Glutamatergic neuron (in vitro differentiated cells): ENCODE data around the gene DIP2A. TPM values are rescaled to one million over a fixed set of nuclear protein-coding genes. Genes with fewer than 3 reads are reported as not detected.

Experiments used
- DNase-seq: peaks from one replicate; pipeline ENCODE4 v3.0.0; 2022
- H3K27ac Mint-ChIP-seq: one replicate; pipeline ENCODE4 v1.8.0; 2020; ENCODE audit warnings: mild to moderate bottlenecking, mixed read lengths, inconsistent platforms; ENCODE audit not compliant: unreplicated experiment
- H3K27me3 Mint-ChIP-seq: one replicate; pipeline ENCODE4 v1.8.0; 2020; ENCODE audit warnings: mild to moderate bottlenecking, moderate library complexity, mixed read lengths, inconsistent platforms; ENCODE audit not compliant: unreplicated experiment
- H3K36me3 Mint-ChIP-seq: one replicate; pipeline ENCODE4 v1.8.0; 2020; ENCODE audit warnings: mild to moderate bottlenecking, mixed read lengths, inconsistent platforms; ENCODE audit not compliant: unreplicated experiment
- H3K4me1 Mint-ChIP-seq: one replicate; pipeline ENCODE4 v1.8.0; 2020; ENCODE audit warnings: mild to moderate bottlenecking, low read depth, mixed read lengths, inconsistent platforms; ENCODE audit not compliant: unreplicated experiment
- H3K4me3 Mint-ChIP-seq: one replicate; pipeline ENCODE4 v1.8.0; 2020; ENCODE audit warnings: mild to moderate bottlenecking, mixed read lengths, inconsistent platforms; ENCODE audit not compliant: unreplicated experiment
- H3K9me3 Mint-ChIP-seq: one replicate; pipeline ENCODE4 v1.8.0; 2020; ENCODE audit warnings: mild to moderate bottlenecking, moderate library complexity, mixed read lengths, inconsistent platforms; ENCODE audit not compliant: unreplicated experiment
- long read RNA-seq: library from polyadenylated mRNA; unstranded; transcript quantifications from one replicate; pipeline ENCODE4 v2.0.0, GENCODE V29; 2020; ENCODE audit not compliant: unreplicated experiment
- total RNA-seq: library from RNA; stranded (reverse); fragmentation: NEBNext Ultra II Directional; extraction: Animal tissue kit (Norgen Biotek cat#: 25700); gene quantifications from one replicate; pipeline ENCODE4 v1.2.1, GENCODE V29; 2021; ENCODE audit not compliant: unreplicated experiment
- TF ChIP-seq, protein P1 (sequence below): fragments of 200-600 bp; sonication (generic); IDR thresholded peaks from one replicate; pipeline ENCODE4 v1.5.0; 2021; ENCODE audit not compliant: partially characterized antibody, unreplicated experiment

The DIP2A gene, protein sequence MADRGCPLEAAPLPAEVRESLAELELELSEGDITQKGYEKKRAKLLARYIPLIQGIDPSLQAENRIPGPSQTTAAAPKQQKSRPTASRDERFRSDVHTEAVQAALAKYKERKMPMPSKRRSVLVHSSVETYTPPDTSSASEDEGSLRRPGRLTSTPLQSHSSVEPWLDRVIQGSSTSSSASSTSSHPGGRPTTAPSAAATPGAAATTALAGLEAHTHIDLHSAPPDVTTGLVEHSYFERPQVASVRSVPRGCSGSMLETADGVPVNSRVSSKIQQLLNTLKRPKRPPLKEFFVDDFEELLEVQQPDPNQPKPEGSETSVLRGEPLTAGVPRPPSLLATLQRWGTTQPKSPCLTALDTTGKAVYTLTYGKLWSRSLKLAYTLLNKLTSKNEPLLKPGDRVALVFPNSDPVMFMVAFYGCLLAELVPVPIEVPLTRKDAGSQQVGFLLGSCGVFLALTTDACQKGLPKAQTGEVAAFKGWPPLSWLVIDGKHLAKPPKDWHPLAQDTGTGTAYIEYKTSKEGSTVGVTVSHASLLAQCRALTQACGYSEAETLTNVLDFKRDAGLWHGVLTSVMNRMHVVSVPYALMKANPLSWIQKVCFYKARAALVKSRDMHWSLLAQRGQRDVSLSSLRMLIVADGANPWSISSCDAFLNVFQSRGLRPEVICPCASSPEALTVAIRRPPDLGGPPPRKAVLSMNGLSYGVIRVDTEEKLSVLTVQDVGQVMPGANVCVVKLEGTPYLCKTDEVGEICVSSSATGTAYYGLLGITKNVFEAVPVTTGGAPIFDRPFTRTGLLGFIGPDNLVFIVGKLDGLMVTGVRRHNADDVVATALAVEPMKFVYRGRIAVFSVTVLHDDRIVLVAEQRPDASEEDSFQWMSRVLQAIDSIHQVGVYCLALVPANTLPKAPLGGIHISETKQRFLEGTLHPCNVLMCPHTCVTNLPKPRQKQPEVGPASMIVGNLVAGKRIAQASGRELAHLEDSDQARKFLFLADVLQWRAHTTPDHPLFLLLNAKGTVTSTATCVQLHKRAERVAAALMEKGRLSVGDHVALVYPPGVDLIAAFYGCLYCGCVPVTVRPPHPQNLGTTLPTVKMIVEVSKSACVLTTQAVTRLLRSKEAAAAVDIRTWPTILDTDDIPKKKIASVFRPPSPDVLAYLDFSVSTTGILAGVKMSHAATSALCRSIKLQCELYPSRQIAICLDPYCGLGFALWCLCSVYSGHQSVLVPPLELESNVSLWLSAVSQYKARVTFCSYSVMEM (N-terminal part only)
- 55.4 TPM for total RNA-seq
- long read RNA-seq, partial matches to known transcripts = 3 of 3 reads
- long read RNA-seq, other reads (novel, unspliced or antisense) = 0 of 3 reads

DNA sequence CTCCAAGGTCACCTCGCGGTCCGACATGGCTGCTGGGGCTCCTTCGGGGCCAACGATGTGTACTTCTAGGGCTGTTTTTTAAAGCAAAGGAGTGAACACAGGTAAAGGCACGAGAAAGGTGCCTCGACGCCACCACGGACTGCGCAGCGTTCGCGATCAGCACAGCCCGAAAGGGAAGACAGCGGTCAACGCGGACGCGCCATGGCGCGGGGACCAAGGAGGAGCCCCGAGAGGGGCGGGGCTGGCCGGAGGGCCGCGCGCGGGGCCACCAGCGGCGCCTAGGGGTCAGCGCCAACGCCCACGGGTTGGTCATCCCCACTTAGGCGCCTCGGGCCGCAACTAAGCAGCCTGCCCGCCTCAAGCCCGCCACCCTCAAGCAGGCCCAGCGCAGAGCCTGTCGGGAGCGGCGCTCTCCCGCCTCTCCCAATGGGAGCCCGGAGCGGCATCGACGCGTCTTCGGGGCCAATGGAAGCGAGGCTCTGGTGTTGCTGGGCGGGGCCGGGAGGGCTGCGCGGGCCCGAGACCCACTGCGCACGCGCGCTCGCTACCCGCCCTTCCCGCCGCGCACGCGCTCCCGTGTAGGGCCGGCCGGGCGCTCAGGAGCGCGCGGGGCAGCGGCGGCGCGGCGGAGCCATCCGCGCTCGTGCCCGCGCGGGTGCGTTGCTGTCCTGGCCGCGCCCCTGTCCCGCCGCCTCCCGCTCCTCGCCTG is at the start of gene DIP2A:
DIP2A (plus strand) TSS at position 577 of the 709 bp plus-strand sequence. CDS start 241 bp downstream, outside the sequence.
- H3K9me3 Mint-ChIP-seq = peaks cover 6% of the 10 kb centered on the region
- H3K27ac Mint-ChIP-seq = peak within 1 kb of the TSS; percentile 1
- H3K27me3 Mint-ChIP-seq = no peaks in the 10 kb centered on the region
- H3K36me3 Mint-ChIP-seq = no peaks in the 10 kb centered on the region
- TF ChIP-seq, protein P1, sequence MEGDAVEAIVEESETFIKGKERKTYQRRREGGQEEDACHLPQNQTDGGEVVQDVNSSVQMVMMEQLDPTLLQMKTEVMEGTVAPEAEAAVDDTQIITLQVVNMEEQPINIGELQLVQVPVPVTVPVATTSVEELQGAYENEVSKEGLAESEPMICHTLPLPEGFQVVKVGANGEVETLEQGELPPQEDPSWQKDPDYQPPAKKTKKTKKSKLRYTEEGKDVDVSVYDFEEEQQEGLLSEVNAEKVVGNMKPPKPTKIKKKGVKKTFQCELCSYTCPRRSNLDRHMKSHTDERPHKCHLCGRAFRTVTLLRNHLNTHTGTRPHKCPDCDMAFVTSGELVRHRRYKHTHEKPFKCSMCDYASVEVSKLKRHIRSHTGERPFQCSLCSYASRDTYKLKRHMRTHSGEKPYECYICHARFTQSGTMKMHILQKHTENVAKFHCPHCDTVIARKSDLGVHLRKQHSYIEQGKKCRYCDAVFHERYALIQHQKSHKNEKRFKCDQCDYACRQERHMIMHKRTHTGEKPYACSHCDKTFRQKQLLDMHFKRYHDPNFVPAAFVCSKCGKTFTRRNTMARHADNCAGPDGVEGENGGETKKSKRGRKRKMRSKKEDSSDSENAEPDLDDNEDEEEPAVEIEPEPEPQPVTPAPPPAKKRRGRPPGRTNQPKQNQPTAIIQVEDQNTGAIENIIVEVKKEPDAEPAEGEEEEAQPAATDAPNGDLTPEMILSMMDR = no peak
- DNase-seq = peak; percentile 95
- H3K4me1 Mint-ChIP-seq = no peaks in the 10 kb centered on the region
- peak within 1 kb of the TSS; percentile 87 for H3K4me3 Mint-ChIP-seq

DNA sequence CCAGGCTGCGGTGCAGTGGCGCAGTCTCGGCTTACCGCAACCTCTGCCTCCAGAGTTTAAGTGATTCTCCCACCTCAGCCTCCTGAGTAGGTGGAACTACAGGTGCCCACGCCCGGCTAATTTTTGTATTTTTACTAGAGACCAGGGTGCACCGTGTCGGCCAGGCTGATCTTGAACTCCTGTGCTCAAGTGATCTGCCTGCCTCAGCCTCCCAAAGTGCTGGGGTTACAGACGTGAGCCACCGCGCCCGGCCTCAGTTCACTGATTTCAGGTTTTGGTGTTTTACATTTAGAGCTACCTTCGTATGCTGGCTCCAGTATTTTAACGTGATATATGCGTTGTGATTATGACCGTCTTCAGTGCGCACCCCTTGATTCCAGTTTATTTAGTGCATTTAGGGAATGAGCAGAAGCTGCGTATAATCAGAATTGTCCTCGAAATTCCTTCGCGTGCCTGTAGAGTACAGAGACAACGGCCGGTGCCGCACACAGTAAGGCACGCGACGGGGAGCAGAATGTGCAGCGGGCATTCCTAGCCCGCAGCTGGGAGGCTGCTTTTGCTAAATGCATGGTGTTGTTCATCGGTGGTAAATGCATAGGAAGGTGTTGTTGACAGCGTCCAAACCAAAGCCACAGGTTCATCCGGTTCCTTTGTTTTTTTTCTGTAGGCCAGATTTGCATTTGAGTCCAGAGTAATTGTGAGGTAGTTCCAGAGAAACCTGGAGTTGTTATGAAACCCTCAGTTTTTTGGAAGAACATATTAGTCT is 48.9 kb upstream of the DIP2A start:
- Mint-ChIP-seq H3K9me3 (peaks cover 2% of the 10 kb centered on the region), H3K36me3 (no peaks in the 10 kb centered on the region), H3K27ac (no peak overlapping the region), H3K27me3 (peaks cover 5% of the 10 kb centered on the region), H3K4me1 (no peaks in the 10 kb centered on the region), H3K4me3 (no peak overlapping the region)
- TF ChIP-seq, protein P1 = no peak
- DNase-seq = no peak

DNA sequence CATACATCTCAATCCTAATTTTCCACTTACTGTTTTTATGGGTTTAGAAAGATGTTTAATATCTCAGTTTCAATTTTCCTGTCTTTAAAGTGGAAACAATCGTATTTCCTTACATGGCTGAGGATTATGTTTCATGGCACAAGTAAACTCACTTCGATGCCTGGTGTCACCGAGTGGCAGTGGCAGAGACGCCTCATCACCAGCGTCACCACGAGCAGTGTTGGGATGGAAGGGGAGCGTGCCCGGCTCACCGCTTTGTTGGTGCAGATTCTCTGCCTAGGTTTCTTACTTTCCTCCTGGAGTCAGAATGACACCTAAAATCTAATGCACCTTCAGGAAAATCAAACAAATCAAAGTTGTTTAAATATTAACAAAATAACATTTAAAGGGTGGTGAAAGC is 48.2 kb upstream of the DIP2A start:
- Mint-ChIP-seq H3K27ac (peak overlapping the region; percentile 52), H3K4me3 (no peak overlapping the region), H3K4me1 (no peaks in the 10 kb centered on the region), H3K36me3 (no peaks in the 10 kb centered on the region), H3K27me3 (peaks cover 5% of the 10 kb centered on the region), H3K9me3 (peaks cover 2% of the 10 kb centered on the region)
- DNase-seq = no peak
- TF ChIP-seq, protein P1 = no peak

DNA sequence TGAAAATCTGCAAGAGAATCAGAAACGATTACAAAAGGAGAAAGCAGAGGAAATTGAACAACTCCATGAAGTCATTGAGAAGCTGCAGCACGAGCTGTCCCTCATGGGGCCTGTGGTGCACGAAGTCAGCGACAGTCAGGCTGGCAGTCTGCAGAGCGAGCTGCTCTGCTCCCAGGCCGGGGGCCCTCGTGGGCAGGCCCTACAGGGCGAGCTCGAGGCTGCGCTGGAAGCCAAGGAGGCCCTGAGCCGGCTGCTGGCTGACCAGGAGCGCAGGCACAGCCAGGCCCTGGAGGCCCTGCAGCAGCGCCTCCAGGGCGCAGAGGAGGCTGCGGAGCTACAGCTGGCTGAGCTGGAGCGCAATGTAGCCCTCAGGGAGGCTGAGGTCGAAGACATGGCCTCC is 47.5 kb upstream of the DIP2A start:
- Mint-ChIP-seq H3K27ac (no peak overlapping the region), H3K27me3 (peaks cover 7% of the 10 kb centered on the region), H3K4me1 (no peaks in the 10 kb centered on the region), H3K4me3 (no peak overlapping the region), H3K36me3 (no peaks in the 10 kb centered on the region), H3K9me3 (peaks cover 6% of the 10 kb centered on the region)
- TF ChIP-seq, protein P1 = no peak
- DNase-seq = no peak
